GM23248 (cell line): ENCODE results near the gene MTA3. TPM values are rescaled to one million over a fixed set of nuclear protein-coding genes. Genes with fewer than 3 reads are reported as not detected.

Source experiments
- DNase-seq: peaks from one replicate; pipeline ENCODE4 v3.0.0-alpha.2; 2015
- H2AFZ ChIP-seq: fragments of 200-600 bp; sonication (generic); 2 replicates; pipeline ENCODE4 v1.6.1; 2016; ENCODE audit warnings: antibody characterized with exemption
- H3F3A ChIP-seq: fragments of 200-600 bp; sonication (generic); 2 replicates; pipeline ENCODE4 v1.6.1; 2016; ENCODE audit warnings: mild to moderate bottlenecking, antibody characterized with exemption, mixed run types; ENCODE audit not compliant: insufficient read depth
- H3K27ac ChIP-seq: fragments of 200-600 bp; sonication (generic); 2 replicates; pipeline ENCODE4 v1.5.1; 2016; ENCODE audit warnings: mild to moderate bottlenecking
- H3K27me3 ChIP-seq: fragments of 200-600 bp; sonication (generic); replicated peaks from 2 replicates; pipeline ENCODE4 v1.6.1; 2016; ENCODE audit warnings: mild to moderate bottlenecking; ENCODE audit not compliant: insufficient read depth
- H3K36me3 ChIP-seq: fragments of 200-600 bp; sonication (generic); 2 replicates; pipeline ENCODE4 v1.6.1; 2016; ENCODE audit warnings: low read depth, mild to moderate bottlenecking
- H3K4me1 ChIP-seq: fragments of 200-600 bp; sonication (generic); 2 replicates; pipeline ENCODE4 v1.6.1; 2016; ENCODE audit warnings: mild to moderate bottlenecking; ENCODE audit not compliant: insufficient read depth
- H3K4me2 ChIP-seq: fragments of 200-600 bp; sonication (generic); one replicate; pipeline ENCODE4 v1.6.1; 2016; ENCODE audit warnings: mild to moderate bottlenecking; ENCODE audit not compliant: unreplicated experiment
- H3K4me3 ChIP-seq: fragments of 200-600 bp; sonication (generic); 2 replicates; pipeline ENCODE4 v1.5.1; 2016; ENCODE audit warnings: mild to moderate bottlenecking
- H3K79me2 ChIP-seq: fragments of 200-600 bp; sonication (generic); 2 replicates; pipeline ENCODE4 v1.6.1; 2016; ENCODE audit warnings: mild to moderate bottlenecking; ENCODE audit not compliant: insufficient read depth
- H3K9ac ChIP-seq: fragments of 200-600 bp; sonication (generic); 2 replicates; pipeline ENCODE4 v1.6.1; 2016; ENCODE audit warnings: mild to moderate bottlenecking
- H3K9me2 ChIP-seq: fragments of 200-600 bp; sonication (generic); 2 replicates; pipeline ENCODE4 v1.6.1; 2016; ENCODE audit warnings: mixed run types, mild to moderate bottlenecking, moderate library complexity; ENCODE audit not compliant: insufficient read depth
- H3K9me3 ChIP-seq: fragments of 200-600 bp; sonication (generic); one replicate; pipeline ENCODE4 v1.6.1; 2017; ENCODE audit warnings: low read depth
- H4K20me1 ChIP-seq: fragments of 200-600 bp; sonication (generic); 2 replicates; pipeline ENCODE4 v1.6.0; 2016; ENCODE audit not compliant: insufficient read depth
- EZH2 ChIP-seq: fragments of 200-600 bp; sonication (generic); IDR thresholded peaks from 2 replicates; pipeline ENCODE4 v1.6.1; 2018; ENCODE audit warnings: antibody characterized with exemption, mild to moderate bottlenecking; ENCODE audit not compliant: insufficient read depth, poor library complexity, severe bottlenecking
- EZH2phosphoT487 ChIP-seq: fragments of 200-600 bp; sonication (generic); IDR thresholded peaks from 2 replicates; pipeline ENCODE4 v1.6.1; 2018; ENCODE audit warnings: antibody characterized with exemption, moderate library complexity, mild to moderate bottlenecking, low read depth; ENCODE audit not compliant: insufficient read depth
- WGBS, 2 experiments: methylation state at CpG; one replicate each; pipeline ENCODE4 v1.1.6; 2015 to 2017; ENCODE audit warnings: low lambda C conversion rate in 2 of 2, low coverage in 1 of 2; ENCODE audit errors: missing lambda C conversion rate in 2 of 2; 5-methylcytosine and 5-hydroxymethylcytosine counted together
- in situ Hi-C: fragments of 300-500 bp; cut with MboI; formaldehyde crosslinking; loops from 2 replicates; pipeline ENCODE4 v1.15.0; 2020
- polyA plus RNA-seq: library from polyadenylated mRNA; unstranded; fragments of >200 nt; fragmentation: Nextera tagmentation; extraction: Ambion mirVana; gene quantifications from 2 replicates; pipeline ENCODE4 v1.2.1, GENCODE V29; 2016
- total RNA-seq: library from RNA; depleted of rRNA; stranded (reverse); fragments of >200 nt; shearing (Covaris generic); gene quantifications from 2 replicates; pipeline ENCODE4 v1.2.3, GENCODE V29; 2014

MTA3 gene
- total and polyA plus RNA-seq, 2 experiments from 2014 or later: 25.7 to 29.7 TPM

DNA sequence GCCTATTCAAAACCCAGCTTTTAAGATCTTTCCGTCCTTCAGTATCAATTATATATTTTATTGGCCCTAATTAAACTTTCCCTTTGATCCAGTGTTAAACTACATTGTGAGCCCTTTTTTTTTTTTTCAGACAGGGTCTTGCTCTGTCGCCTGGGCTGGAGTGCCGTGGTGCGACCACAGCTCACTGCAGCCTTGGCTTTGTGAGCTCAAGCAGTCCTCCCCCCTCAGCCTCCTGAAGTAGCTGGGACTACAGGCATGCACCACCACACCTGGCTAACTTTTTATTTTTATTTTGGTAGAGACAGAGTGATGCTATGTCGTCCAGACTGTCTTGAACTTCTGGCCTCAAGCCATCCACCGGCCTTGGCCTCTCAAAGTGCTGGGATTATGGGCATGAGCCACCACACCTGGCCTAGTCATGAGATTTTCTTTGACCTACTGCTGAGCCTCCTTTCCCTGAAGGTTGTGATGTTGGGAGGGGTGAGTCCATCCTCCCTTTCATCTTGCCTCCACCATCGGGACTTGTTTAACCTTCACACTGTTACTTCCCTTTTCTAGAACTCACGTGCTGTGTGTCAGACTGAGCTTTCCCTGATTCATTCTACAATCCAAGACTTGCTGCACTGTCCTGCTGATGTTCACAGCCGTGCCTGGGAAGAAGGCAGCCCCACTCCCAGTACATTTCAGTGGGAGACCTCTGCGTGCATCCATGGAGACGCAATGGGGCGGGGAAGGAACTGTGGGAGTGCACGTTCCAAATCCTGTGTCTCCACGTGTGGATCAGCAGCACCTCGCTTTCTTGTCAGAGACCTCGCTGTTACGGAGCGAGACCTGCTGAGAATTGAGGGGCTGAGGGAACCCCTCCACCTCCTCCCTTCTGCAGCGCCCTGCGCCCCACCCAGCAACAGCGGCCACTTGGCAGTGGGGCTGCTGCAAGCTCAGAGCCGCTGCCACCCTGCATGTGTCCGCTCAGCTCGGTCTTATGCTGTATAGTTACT is 184.7 kb downstream of the MTA3 start:
- H4K20me1 ChIP-seq: no peaks in the 10 kb centered on the region
- H3K9me2 ChIP-seq: no peaks in the 10 kb centered on the region
- H3K27me3 ChIP-seq: no peaks in the 10 kb centered on the region
- no peak overlapping the region for H3K27ac ChIP-seq
- H3K9ac ChIP-seq: no peak overlapping the region
- no peaks in the 10 kb centered on the region; the same call in 1 of the 2 replicates for H3K36me3 ChIP-seq
- H3K9me3 ChIP-seq: no peaks in the 10 kb centered on the region
- H3F3A ChIP-seq: peaks cover 13% of the 10 kb centered on the region; the same call in 1 of the 2 replicates
- H3K4me3 ChIP-seq: no peak overlapping the region
- DNase-seq: no peak
- no peak overlapping the region for H2AFZ ChIP-seq
- in situ Hi-C loops: no loop called here
- peaks cover 23% of the 10 kb centered on the region for H3K4me1 ChIP-seq
- H3K79me2 ChIP-seq: no peaks in the 10 kb centered on the region
- TF ChIP-seq EZH2 (no peak), EZH2phosphoT487 (no peak)
- H3K4me2 ChIP-seq: no peak overlapping the region
- WGBS, 2 experiments: 82% methylated on average over 24 of the region's 24 CpGs

DNA sequence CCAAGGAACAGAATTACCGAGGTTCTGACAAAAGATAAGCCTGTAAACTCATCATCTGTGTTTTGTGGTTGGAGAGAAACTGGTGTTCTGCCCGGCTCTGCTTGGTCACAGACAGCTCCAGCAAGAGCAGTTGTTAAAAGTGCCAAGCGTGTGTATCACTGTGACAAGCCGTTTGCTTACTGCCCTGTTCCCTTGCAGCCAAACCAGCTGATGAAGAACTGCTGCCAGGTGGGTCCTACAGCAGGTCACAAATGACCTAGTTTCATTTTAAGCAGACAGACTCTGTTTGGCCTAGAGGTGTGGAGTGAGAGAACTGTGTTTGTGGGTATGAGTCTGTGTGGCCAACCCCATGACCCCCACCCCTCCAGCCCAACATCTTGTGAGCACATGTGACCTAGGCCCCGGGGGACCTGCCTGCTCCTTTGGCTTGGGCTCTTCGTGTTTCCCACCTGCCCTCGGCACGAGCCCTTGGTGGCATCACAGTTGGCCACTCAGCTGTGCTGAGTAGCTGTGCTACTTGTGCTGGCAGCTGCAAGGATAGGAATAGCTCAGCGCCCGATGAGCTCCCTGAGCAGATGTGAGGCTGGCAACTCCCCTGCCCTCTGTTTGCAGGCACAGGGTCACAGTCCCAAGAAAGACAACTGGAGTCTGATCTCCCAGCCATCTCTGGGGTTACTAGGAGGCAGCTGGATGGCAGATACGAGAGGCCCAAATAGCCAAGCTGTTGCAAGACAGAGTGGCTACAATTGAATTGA is 185.8 kb downstream of the MTA3 start:
- TF ChIP-seq EZH2phosphoT487: no peak
- no peak for TF ChIP-seq EZH2
- WGBS, 2 experiments: 29 to 34% methylated on average over 11 of the region's 11 CpGs
- no peaks in the 10 kb centered on the region for H3K79me2 ChIP-seq
- peak overlapping the region; percentile 66; the same call in 1 of the 2 replicates for H2AFZ ChIP-seq
- H3K9me2 ChIP-seq: no peaks in the 10 kb centered on the region
- no peaks in the 10 kb centered on the region for H3K36me3 ChIP-seq
- peaks cover 23% of the 10 kb centered on the region for H3K4me1 ChIP-seq
- H3K9me3 ChIP-seq: no peaks in the 10 kb centered on the region
- H3F3A ChIP-seq: peaks cover 13% of the 10 kb centered on the region; the same call in 1 of the 2 replicates
- H3K4me3 ChIP-seq: no peak overlapping the region
- peak; percentile 71 for DNase-seq
- H3K9ac ChIP-seq: peak overlapping the region; percentile 62; the same call in 1 of the 2 replicates
- no peak overlapping the region for H3K4me2 ChIP-seq
- H4K20me1 ChIP-seq: no peaks in the 10 kb centered on the region
- in situ Hi-C loops: no loop called here
- H3K27me3 ChIP-seq: no peaks in the 10 kb centered on the region
- peak overlapping the region; percentile 55 for H3K27ac ChIP-seq

DNA sequence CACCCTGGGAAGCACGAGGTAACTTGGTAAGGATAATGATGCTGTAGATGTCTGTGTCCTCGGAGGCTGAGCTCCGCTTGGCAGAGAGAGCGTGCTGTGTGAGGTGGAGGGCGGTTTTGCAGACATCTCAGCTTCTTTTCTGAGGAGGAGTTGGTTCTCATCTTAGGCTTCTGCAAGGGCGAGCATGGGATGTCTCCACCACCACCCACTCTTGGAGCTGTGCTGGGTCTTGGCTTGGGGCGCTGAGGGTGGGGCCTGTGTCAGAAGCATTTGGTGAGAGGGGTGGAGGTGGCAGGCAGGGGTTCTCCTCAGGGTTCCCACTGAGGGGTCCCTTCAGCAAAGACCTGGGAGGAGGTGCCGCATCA is 186.3 kb downstream of the MTA3 start:
- H3K9me2 ChIP-seq: no peaks in the 10 kb centered on the region
- no peaks in the 10 kb centered on the region for H3K79me2 ChIP-seq
- peaks cover 13% of the 10 kb centered on the region; the same call in 1 of the 2 replicates for H3F3A ChIP-seq
- TF ChIP-seq EZH2: no peak
- no peak for TF ChIP-seq EZH2phosphoT487
- H3K9me3 ChIP-seq: no peaks in the 10 kb centered on the region
- peak overlapping the region; percentile 62 for H3K9ac ChIP-seq
- peaks cover 23% of the 10 kb centered on the region for H3K4me1 ChIP-seq
- H3K4me3 ChIP-seq: peak overlapping the region; percentile 20
- WGBS, 2 experiments: 19 to 28% methylated on average over 8 of the region's 8 CpGs
- in situ Hi-C loops: no loop called here
- H3K27me3 ChIP-seq: no peaks in the 10 kb centered on the region
- H3K4me2 ChIP-seq: peak overlapping the region; percentile 19
- H2AFZ ChIP-seq: peak overlapping the region; percentile 66
- H4K20me1 ChIP-seq: no peaks in the 10 kb centered on the region
- no peaks in the 10 kb centered on the region for H3K36me3 ChIP-seq
- DNase-seq: peak; percentile 36
- peak overlapping the region; percentile 55 for H3K27ac ChIP-seq

- no peaks in the 10 kb centered on the region for H3K27me3 ChIP-seq
- H3K4me2 ChIP-seq: peak overlapping the region; percentile 19
- H3F3A ChIP-seq: peaks cover 13% of the 10 kb centered on the region; the same call in 1 of the 2 replicates
- H4K20me1 ChIP-seq: no peaks in the 10 kb centered on the region
- H3K4me3 ChIP-seq: peak overlapping the region; percentile 20
- no peaks in the 10 kb centered on the region for H3K79me2 ChIP-seq
- peak; percentile 80 for DNase-seq
- peak overlapping the region; percentile 55 for H3K27ac ChIP-seq
- in situ Hi-C loops: no loop called here
- H2AFZ ChIP-seq: peak overlapping the region; percentile 66
- TF ChIP-seq EZH2phosphoT487 (no peak), EZH2 (no peak)
- H3K4me1 ChIP-seq: peaks cover 23% of the 10 kb centered on the region
- whole genome bisulfite sequencing, 2 experiments: 34 to 36% methylated on average over 14 of the region's 14 CpGs
- H3K9ac ChIP-seq: peak overlapping the region; percentile 62
- H3K9me3 ChIP-seq: no peaks in the 10 kb centered on the region
- no peaks in the 10 kb centered on the region for H3K36me3 ChIP-seq
- no peaks in the 10 kb centered on the region for H3K9me2 ChIP-seq
Measured at GRCh38 chr2:42755191-42755880, 186.9 kb downstream of the MTA3 start.
